A673 (cell line): ENCODE data around the gene HERC2. TPM values are rescaled to one million over a fixed set of nuclear protein-coding genes. Genes with fewer than 3 reads are reported as not detected.

ENCODE experiments used
- BruUV-seq: library from RNA; stranded (reverse); fragments of 400-500 nt; replicated peaks from 2 replicates; lab custom pipeline; 2021; lab: Mats Ljungman, UMichigan
- CTCF ChIA-PET: fragments of 300-600 bp; sonication (Branson Sonifier 250); formaldehyde crosslinking; loops from one replicate; lab custom pipeline; 2022; ENCODE audit warnings: antibody characterized with exemption; lab: Charles Lee
- POLR2A ChIA-PET: fragments of 300-600 bp; sonication (Branson Sonifier 250); formaldehyde crosslinking; loops from one replicate; lab custom pipeline; 2022; ENCODE audit warnings: antibody characterized with exemption; ENCODE audit not compliant: low non-redundant PET; lab: Charles Lee
- DNase-seq: peaks from one replicate; pipeline ENCODE4 v3.0.0-alpha.2; 2015; ENCODE audit warnings: low spot score
- H3K27ac ChIP-seq: fragments of 200-600 bp; sonication (generic); 2 replicates; pipeline ENCODE4 v1.5.1; 2016; ENCODE audit warnings: mixed run types, low read depth, mild to moderate bottlenecking, mixed read lengths, antibody characterized with exemption, low read length; ENCODE audit not compliant: poor library complexity, severe bottlenecking
- H3K27me3 ChIP-seq: fragments of 200-600 bp; sonication (generic); replicated peaks from 2 replicates; pipeline ENCODE4 v1.6.1; 2017; ENCODE audit warnings: mixed run types, low read depth, mild to moderate bottlenecking, mixed read lengths, antibody characterized with exemption, low read length; ENCODE audit not compliant: insufficient read depth, poor library complexity
- H3K36me3 ChIP-seq: fragments of 200-600 bp; sonication (generic); 2 replicates; pipeline ENCODE4 v1.6.1; 2016; ENCODE audit warnings: mixed run types, mild to moderate bottlenecking, mixed read lengths, antibody characterized with exemption, low read length; ENCODE audit not compliant: insufficient read depth, poor library complexity, severe bottlenecking
- H3K4me1 ChIP-seq: fragments of 200-600 bp; sonication (generic); 2 replicates; pipeline ENCODE4 v1.6.1; 2017; ENCODE audit warnings: mixed run types, mild to moderate bottlenecking, mixed read lengths, antibody characterized with exemption, low read length; ENCODE audit not compliant: insufficient read depth, poor library complexity, severe bottlenecking
- H3K4me3 ChIP-seq: fragments of 200-600 bp; sonication (generic); 2 replicates; pipeline ENCODE4 v1.5.1; 2016; ENCODE audit warnings: low read depth, mixed run types, mild to moderate bottlenecking, mixed read lengths, low read length; ENCODE audit not compliant: poor library complexity, severe bottlenecking
- H3K9me3 ChIP-seq: fragments of 200-600 bp; sonication (generic); 2 replicates; pipeline ENCODE4 v1.6.1; 2016; ENCODE audit warnings: mixed run types, low read depth, mild to moderate bottlenecking, mixed read lengths, antibody characterized with exemption, low read length; ENCODE audit not compliant: poor library complexity, severe bottlenecking
- EZH2 ChIP-seq: fragments of 200-600 bp; sonication (generic); IDR thresholded peaks from 2 replicates; pipeline ENCODE4 v1.6.1; 2017; ENCODE audit warnings: borderline replicate concordance, low read depth, mild to moderate bottlenecking, mixed read lengths, antibody characterized with exemption, low read length; ENCODE audit not compliant: poor library complexity, severe bottlenecking
- intact Hi-C: fragments of 100-400 bp; cut with micrococcal nuclease; formaldehyde crosslinking; loops from one replicate; pipeline ENCODE4 v1.10.0; 2022; ENCODE audit not compliant: unreplicated experiment
- total RNA-seq: library from RNA; stranded (reverse); gene quantifications from 2 replicates; pipeline ENCODE4 v1.2.3, GENCODE V29; 2021
- TF ChIP-seq, protein P1 (sequence below): fragments of 300-800, 200-600 bp; sonication (generic); conservative IDR thresholded peaks from 2 replicates; pipeline ENCODE4 v1.5.1; 2017; ENCODE audit warnings: low read depth, mild to moderate bottlenecking, antibody characterized with exemption, low read length, moderate library complexity, mixed read lengths

HERC2 gene
- total RNA-seq, 1 experiment from 2014 or later = 86.1 TPM

DNA sequence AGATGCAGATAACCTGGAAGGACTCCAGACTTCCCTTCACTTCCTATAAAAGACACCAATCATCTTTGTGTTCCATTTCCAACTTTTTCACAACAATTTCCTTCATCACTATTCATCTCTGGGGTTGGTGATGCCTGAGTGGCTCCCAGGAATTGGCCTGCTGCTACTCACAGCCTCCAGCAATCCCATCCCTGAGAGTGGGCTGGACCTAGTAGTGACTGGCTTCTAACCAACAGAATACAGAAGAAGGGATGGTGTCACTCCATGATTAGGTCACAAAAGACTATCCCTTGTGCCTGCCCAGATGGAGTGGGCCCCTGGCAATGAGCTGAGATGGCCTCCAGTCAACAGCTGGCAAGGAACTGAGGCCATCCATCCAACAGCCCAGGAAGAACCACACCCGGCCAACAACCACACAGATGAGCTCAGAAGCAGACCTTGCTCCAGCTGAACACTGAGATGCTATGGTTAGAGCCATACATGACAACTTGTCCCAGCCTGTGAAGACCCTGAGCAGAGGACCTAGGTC lies 243.7 kb downstream of the HERC2 start:
- Histone ChIP-seq H3K9me3 (no peaks in the 10 kb centered on the region), H3K4me3 (no peak overlapping the region), H3K4me1 (no peaks in the 10 kb centered on the region), H3K27me3 (no peaks in the 10 kb centered on the region), H3K36me3 (no peaks in the 10 kb centered on the region), H3K27ac (no peak overlapping the region)
- DNase-seq = no peak
- no TSS peak for BruUV-seq
- intact Hi-C loops = no loop called here
- TF ChIP-seq, protein P1, sequence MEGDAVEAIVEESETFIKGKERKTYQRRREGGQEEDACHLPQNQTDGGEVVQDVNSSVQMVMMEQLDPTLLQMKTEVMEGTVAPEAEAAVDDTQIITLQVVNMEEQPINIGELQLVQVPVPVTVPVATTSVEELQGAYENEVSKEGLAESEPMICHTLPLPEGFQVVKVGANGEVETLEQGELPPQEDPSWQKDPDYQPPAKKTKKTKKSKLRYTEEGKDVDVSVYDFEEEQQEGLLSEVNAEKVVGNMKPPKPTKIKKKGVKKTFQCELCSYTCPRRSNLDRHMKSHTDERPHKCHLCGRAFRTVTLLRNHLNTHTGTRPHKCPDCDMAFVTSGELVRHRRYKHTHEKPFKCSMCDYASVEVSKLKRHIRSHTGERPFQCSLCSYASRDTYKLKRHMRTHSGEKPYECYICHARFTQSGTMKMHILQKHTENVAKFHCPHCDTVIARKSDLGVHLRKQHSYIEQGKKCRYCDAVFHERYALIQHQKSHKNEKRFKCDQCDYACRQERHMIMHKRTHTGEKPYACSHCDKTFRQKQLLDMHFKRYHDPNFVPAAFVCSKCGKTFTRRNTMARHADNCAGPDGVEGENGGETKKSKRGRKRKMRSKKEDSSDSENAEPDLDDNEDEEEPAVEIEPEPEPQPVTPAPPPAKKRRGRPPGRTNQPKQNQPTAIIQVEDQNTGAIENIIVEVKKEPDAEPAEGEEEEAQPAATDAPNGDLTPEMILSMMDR = no peak
- no peak for TF ChIP-seq EZH2
- CTCF ChIA-PET = no interaction called here
- POLR2A ChIA-PET = no interaction called here

DNA sequence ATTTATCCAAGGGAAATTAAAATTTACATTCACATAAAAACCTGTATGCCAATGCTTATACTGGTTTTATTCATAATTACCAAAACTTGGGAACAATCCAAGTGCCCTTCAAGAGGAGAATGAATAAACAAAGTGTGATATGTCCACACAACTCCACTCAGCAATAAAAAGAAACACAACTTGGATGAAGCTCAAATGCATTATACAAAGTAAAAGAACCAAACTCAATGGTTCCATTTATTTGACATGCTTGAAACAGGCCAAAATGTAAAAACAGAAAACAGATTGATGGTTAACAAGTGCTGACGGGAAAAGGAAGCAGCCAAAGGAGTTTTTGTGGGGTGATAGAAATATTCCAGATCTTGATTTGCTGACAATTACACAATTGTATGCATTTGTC lies 246.4 kb downstream of the HERC2 start:
- no peaks in the 10 kb centered on the region for H3K9me3 ChIP-seq
- H3K27ac ChIP-seq = no peak overlapping the region
- CTCF ChIA-PET = no interaction called here
- H3K36me3 ChIP-seq = no peaks in the 10 kb centered on the region
- no peak for TF ChIP-seq EZH2
- TF ChIP-seq, protein P1 = no peak
- DNase-seq = no peak
- no peaks in the 10 kb centered on the region for H3K4me1 ChIP-seq
- no TSS peak for BruUV-seq
- H3K27me3 ChIP-seq = no peaks in the 10 kb centered on the region
- POLR2A ChIA-PET = no interaction called here
- no peak overlapping the region for H3K4me3 ChIP-seq
- intact Hi-C loops = no loop called here

DNA sequence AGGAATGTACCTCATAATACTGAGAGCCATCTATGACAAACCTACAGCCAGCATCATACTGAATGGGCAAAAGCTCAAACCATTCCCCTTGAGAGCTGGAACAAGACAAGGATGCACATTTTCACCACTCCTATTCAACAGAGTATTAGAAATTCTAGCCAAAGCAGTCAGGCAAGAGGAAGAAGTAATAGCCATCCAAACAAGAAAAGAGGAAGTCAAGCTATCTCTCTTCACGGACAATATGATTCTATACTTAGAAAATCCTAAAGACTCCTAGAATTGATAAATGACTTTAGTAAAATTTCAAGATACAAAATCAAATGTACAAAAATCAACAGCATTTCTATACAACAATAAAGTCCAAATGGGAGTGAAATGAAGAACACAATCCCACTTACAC lies 253.0 kb downstream of the HERC2 start:
- no peaks in the 10 kb centered on the region for H3K9me3 ChIP-seq
- H3K4me1 ChIP-seq = no peaks in the 10 kb centered on the region
- H3K27ac ChIP-seq = no peak overlapping the region
- CTCF ChIA-PET = no interaction called here
- POLR2A ChIA-PET = no interaction called here
- no peaks in the 10 kb centered on the region for H3K36me3 ChIP-seq
- no peak for DNase-seq
- intact Hi-C loops = no loop called here
- TF ChIP-seq, protein P1 = no peak
- BruUV-seq = no TSS peak
- H3K27me3 ChIP-seq = no peaks in the 10 kb centered on the region
- H3K4me3 ChIP-seq = no peak overlapping the region
